IPS DF 6.9 (cell line): Measurements from ENCODE around the gene SF3B4.
"Not testable (repeated sequence)": the region's sequence is repeated elsewhere in the genome, so short reads cannot be mapped to it uniquely, and the experiment has no call there.

Experiments
- DNase-seq: peaks from one replicate; pipeline ENCODE4 v3.0.0-alpha.2; 2013; ENCODE audit warnings: low read depth, low spot score
- H3K27ac ChIP-seq: one replicate; pipeline ENCODE4 v1.5.1; 2013; ENCODE audit warnings: low read length, control low read depth
- H3K27me3 ChIP-seq: 2 replicates; pipeline ENCODE4 v1.6.1; 2013; ENCODE audit warnings: mild to moderate bottlenecking, low read length; ENCODE audit not compliant: control insufficient read depth, insufficient read depth
- H3K36me3 ChIP-seq: 2 replicates; pipeline ENCODE4 v1.6.1; 2013; ENCODE audit warnings: low read length; ENCODE audit not compliant: control insufficient read depth, insufficient read depth
- H3K4me1 ChIP-seq: 2 replicates; pipeline ENCODE4 v1.6.1; 2013; ENCODE audit warnings: low read length; ENCODE audit not compliant: control insufficient read depth, insufficient read depth
- H3K4me3 ChIP-seq: 2 replicates; pipeline ENCODE4 v1.5.1; 2013; ENCODE audit warnings: mild to moderate bottlenecking, low read length
- H3K9me3 ChIP-seq: 2 replicates; pipeline ENCODE4 v1.6.1; 2013; ENCODE audit warnings: low read length, inconsistent platforms; ENCODE audit not compliant: control insufficient read depth, insufficient read depth
- WGBS: extraction: QIAGEN DNeasy Blood & Tissue Kit; methylation state at CpG from one replicate; pipeline ENCODE4 v1.1.7; 2013; ENCODE audit warnings: mixed read lengths, missing lambda C conversion rate; ENCODE audit not compliant: insufficient read length, insufficient coverage; 5-methylcytosine and 5-hydroxymethylcytosine counted together

SF3B4 gene

DNA sequence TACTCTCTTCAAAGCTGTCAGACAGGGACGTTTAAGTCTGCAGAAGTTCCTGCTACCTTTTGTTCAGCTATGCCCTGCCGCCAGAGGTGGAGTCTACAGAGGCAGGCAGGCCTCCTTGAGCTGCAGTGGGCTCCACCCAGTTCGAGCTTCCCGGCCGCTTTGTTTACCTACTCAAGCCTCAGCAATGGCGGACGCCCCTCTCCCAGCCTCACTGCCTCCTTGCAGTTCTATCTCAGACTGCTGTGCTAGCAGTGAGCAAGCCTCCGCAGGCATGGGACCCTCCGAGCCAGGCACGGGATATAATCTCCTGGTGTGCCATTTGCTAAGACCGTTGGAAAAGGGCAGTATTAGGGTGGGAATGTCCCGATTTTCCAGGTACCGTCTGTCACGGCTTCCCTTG, 29.9 kb upstream of the SF3B4 start:
- not testable (repeated sequence) for H3K4me1 ChIP-seq, H3K27ac ChIP-seq, H3K9me3 ChIP-seq, H3K4me3 ChIP-seq, H3K27me3 ChIP-seq, DNase-seq
- H3K36me3 ChIP-seq = peaks cover 12% of the 10 kb centered on the region
- WGBS = no CpG with 5 or more reads among the region's 14 CpGs

DNA sequence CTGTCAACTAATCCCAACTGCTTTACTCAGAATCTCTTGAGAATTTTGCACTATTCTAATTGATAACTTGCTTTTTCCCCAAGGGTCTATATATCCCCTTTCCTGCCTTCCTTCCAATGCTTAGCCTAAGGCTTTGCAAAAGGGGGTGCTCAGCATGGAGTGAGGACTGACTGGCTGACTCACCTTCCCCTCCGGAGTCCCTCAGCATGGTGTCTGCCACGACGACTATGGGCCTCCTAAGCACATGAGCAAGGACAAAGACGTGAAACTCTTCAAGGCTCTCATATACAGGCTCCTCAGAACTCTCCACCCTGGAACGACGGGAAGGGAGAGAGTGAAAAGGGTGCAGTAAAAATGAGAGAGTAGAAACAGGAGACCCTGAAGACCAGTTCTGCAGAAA, 22.3 kb upstream of the SF3B4 start:
- no peak for DNase-seq
- Histone ChIP-seq H3K4me1 (no peaks in the 10 kb centered on the region), H3K36me3 (peaks cover 6% of the 10 kb centered on the region; the same call in 1 of the 2 replicates), H3K4me3 (no peak overlapping the region), H3K9me3 (no peaks in the 10 kb centered on the region), H3K27me3 (no peaks in the 10 kb centered on the region), H3K27ac (no peak overlapping the region)
- no CpG with 5 or more reads among the region's 6 CpGs for WGBS

DNA sequence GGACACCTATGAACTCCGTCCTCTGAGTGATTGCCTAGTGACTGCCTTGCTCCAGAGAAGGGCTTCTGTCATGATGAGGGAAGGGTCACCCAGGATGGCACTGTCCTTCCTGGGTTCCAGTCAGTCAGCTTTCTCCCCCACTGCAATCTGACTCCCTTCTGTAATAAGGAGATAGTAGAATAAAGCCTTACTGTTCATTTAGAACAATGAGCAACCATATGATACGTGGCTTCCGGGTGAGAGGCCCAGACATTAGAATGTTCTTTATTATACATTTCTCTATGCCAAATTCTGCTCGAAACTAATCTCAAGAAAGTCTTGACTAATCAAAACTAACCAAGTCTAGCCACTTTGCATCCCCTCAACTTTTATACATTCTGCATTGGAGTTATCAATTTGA, 17.6 kb upstream of the SF3B4 start:
- WGBS = no CpG with 5 or more reads among the region's 4 CpGs
- DNase-seq = no peak
- Histone ChIP-seq H3K4me1 (no peaks in the 10 kb centered on the region), H3K4me3 (no peak overlapping the region), H3K27me3 (no peaks in the 10 kb centered on the region), H3K27ac (no peak overlapping the region), H3K9me3 (no peaks in the 10 kb centered on the region), H3K36me3 (peaks cover 7% of the 10 kb centered on the region; the same call in 1 of the 2 replicates)

DNA sequence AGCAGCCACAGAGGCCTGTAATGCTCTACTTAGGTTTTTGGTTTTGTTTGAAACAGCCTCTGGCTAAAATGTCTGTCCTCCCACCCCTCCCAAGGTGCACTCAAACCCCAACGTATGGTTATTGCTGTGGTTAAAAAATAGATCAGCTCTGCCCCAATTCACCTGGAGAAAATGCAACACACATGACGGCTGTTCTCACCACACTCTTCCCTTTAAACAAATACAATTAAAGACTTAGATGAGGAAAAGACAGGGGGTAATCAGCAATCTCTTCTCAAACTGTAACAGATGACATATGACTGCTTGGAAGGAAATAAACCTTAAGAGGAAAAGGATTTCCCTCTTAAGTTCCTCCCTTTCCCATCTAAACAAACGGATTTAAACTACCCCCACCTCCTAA, 15.3 kb upstream of the SF3B4 start:
- Histone ChIP-seq H3K27me3 (no peaks in the 10 kb centered on the region), H3K27ac (no peak overlapping the region), H3K9me3 (no peaks in the 10 kb centered on the region), H3K4me1 (peaks cover 1% of the 10 kb centered on the region; the same call in 1 of the 2 replicates), H3K36me3 (peaks cover 3% of the 10 kb centered on the region; the same call in 1 of the 2 replicates), H3K4me3 (no peak overlapping the region)
- WGBS = no CpG with 5 or more reads among the region's 3 CpGs
- no peak for DNase-seq

DNA sequence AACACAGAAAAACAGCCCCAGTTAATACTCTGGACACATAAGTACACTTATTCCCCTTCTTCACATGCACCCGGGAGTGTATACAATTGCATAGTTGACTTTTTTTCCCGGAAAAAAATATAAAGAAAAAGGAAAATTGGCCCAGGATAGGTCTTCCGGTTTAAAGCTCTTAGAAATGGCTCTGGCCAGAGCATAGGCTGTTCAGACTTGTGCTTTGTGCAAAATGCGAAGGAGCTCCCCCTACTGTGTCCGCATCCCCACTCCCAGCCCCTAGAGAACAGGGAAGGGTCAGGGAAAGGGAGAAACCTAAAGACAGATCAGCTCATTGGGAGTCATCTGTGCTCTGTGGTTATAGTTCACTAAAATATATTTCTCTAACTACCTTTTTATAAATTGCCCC, 14.6 kb upstream of the SF3B4 start:
- no peak overlapping the region for H3K27ac ChIP-seq
- no peaks in the 10 kb centered on the region for H3K27me3 ChIP-seq
- WGBS = no CpG with 5 or more reads among the region's 5 CpGs
- no peak for DNase-seq
- peaks cover 3% of the 10 kb centered on the region; the same call in 1 of the 2 replicates for H3K4me1 ChIP-seq
- H3K36me3 ChIP-seq = peaks cover 3% of the 10 kb centered on the region; the same call in 1 of the 2 replicates
- no peaks in the 10 kb centered on the region for H3K9me3 ChIP-seq
- no peak overlapping the region for H3K4me3 ChIP-seq

- Histone ChIP-seq H3K36me3 (peaks cover 3% of the 10 kb centered on the region; the same call in 1 of the 2 replicates), H3K4me1 (peaks cover 3% of the 10 kb centered on the region; the same call in 1 of the 2 replicates), H3K4me3 (no peak overlapping the region), H3K27me3 (no peaks in the 10 kb centered on the region), H3K27ac (no peak overlapping the region), H3K9me3 (no peaks in the 10 kb centered on the region)
- WGBS = no CpG with 5 or more reads among the region's 3 CpGs
- no peak for DNase-seq
These were observed 12.8 kb upstream of the SF3B4 start for GRCh38 chr1:149940427-149940826.

- not testable (repeated sequence) for H3K9me3 ChIP-seq, H3K4me1 ChIP-seq, H3K4me3 ChIP-seq, DNase-seq, H3K27me3 ChIP-seq, H3K36me3 ChIP-seq, H3K27ac ChIP-seq
- WGBS = no CpG with 5 or more reads among the region's 13 CpGs
These were observed 11.0 kb upstream of the SF3B4 start for GRCh38 chr1:149938668-149939003.

- H3K27me3 ChIP-seq = no peaks in the 10 kb centered on the region
These were observed 10.2 kb upstream of the SF3B4 start for GRCh38 chr1:149937759-149938158.

DNA sequence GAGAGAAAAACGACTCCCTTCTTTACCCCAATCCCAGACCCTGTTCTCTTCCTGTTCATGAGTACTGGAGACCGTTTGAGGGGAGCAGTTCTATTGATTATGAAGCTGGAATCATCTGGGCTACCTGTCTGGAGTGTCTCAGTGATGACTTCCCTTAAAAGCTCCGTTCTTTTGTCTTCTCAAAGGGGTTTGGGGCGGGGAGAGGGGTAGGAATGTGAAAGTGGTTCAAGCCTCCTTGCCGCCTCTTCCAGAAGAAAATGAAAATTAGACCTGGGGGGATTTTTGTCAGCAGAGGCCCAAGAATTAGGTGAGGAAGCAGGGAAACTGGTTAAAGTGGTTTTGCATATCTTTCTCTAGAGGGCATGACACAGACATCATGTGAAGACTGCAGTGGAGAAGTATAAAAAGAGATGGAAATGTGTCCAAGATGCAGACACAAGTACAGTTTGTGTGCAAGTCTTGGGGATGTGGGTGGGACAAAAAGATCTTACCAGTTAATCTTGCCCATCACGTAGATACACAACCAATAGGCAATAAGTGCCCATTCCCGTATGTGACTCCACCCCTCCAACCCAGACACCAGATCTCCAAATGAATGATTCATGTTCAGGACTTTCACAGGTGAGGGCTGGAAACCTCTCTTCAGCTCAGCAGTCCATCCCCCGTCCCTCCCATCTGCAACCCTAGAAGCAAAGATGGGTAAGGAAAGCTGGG, 9.5 kb upstream of the SF3B4 start:
- no peaks in the 10 kb centered on the region for H3K27me3 ChIP-seq
- no peak overlapping the region for H3K27ac ChIP-seq
- H3K4me3 ChIP-seq = peak overlapping the region; percentile 31; the same call in 1 of the 2 replicates
- H3K4me1 ChIP-seq = peaks cover 3% of the 10 kb centered on the region; the same call in 1 of the 2 replicates
- no peak for DNase-seq
- no peaks in the 10 kb centered on the region for H3K9me3 ChIP-seq
- no peaks in the 10 kb centered on the region for H3K36me3 ChIP-seq
- WGBS = no CpG with 5 or more reads among the region's 8 CpGs

More at GRCh38 chr1:149937759-149938158, 10.2 kb upstream of the SF3B4 start:
- H3K27ac ChIP-seq = no peak overlapping the region
- H3K4me3 ChIP-seq = no peak overlapping the region
- H3K9me3 ChIP-seq = no peaks in the 10 kb centered on the region
- DNase-seq = no peak
- H3K4me1 ChIP-seq = peaks cover 3% of the 10 kb centered on the region; the same call in 1 of the 2 replicates
- H3K36me3 ChIP-seq = no peaks in the 10 kb centered on the region

DNA sequence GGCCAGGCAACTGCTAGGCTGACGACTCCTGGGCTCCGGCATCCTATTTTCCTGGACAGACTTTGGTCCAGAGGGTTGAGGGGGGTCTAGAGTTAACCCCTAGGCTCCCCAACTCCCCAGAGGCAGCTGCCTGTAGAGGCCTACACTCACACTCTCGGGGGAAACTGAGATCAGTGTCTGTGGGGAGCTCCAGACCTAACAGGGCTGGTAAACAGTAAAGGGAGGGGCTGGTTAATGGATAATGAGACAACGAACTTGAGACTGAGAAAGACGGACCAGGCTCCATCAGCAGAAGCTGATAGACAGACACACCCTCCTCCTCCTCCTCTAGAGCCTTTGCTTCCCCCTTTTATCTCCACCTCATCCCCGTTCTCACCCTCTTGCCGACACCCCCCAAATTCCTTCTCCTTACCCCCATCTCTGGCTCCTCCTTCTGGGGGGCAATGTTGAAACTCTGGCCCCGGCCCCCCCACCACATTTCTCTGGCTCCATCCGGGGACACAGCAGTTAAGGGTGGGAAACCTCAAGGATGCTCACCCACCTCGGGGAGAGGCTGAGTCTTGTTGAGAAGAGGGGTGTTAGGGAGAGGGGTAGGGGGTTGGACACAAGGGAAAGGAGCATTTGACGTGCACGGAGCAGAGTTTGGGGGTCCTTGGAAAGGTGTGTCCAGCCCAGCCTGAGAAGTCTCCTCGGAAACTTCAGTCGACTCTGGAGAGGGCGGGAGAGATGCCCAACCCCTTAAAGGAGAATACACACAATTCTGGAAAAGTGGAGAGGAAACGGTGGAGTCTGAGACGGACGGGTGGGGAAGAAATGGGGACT, 8.8 kb upstream of the SF3B4 start, which contains the start of gene MTMR11:
MTMR11 (minus strand) TSS at position 710 of the 822 bp plus-strand sequence; CDS start at position 478, 232 bp downstream.
- WGBS = 100% methylated on average over 2 of the region's 18 CpGs
- DNase-seq = no peak
- peaks cover 3% of the 10 kb centered on the region; the same call in 1 of the 2 replicates for H3K4me1 ChIP-seq
- H3K36me3 ChIP-seq = no peaks in the 10 kb centered on the region
- peak within 1 kb of the TSS; percentile 31; the same call in 1 of the 2 replicates for H3K4me3 ChIP-seq
- no peaks in the 10 kb centered on the region for H3K27me3 ChIP-seq
- no peak within 1 kb of the TSS for H3K27ac ChIP-seq
- no peaks in the 10 kb centered on the region for H3K9me3 ChIP-seq
